GM19043 (cell line): Measurements from ENCODE around the gene SMU1.

Source experiments
- ATAC-seq: cut with Tn5 transposase; IDR thresholded peaks from one replicate; pipeline ENCODE4 v1.9.1; 2021; ENCODE audit warnings: low read depth; ENCODE audit not compliant: unreplicated experiment

SMU1 gene

GRCh38 chr9:33049680-33050361 is 26.7 kb downstream of the SMU1 start:
- ATAC-seq: peak; percentile 82

GRCh38 chr9:33048054-33048465 is 28.4 kb downstream of the SMU1 start:
- no peak for ATAC-seq

GRCh38 chr9:33046061-33046460 is 30.4 kb downstream of the SMU1 start:
- no peak for ATAC-seq

GRCh38 chr9:33044677-33045282 is 31.7 kb downstream of the SMU1 start:
- ATAC-seq: no peak

GRCh38 chr9:33044162-33044673 is 32.3 kb downstream of the SMU1 start:
- ATAC-seq: peak; percentile 80

- no peak for ATAC-seq
Measured at GRCh38 chr9:33043671-33044070, 32.8 kb downstream of the SMU1 start.

GRCh38 chr9:33042473-33042872 is 34.0 kb downstream of the SMU1 start:
- ATAC-seq: no peak

GRCh38 chr9:33041432-33042188 is 34.9 kb downstream of the SMU1 start:
- ATAC-seq: no peak

GRCh38 chr9:33040792-33041431 is 35.6 kb downstream of the SMU1 start:
- no peak for ATAC-seq

GRCh38 chr9:33032865-33033264 is 43.6 kb downstream of the SMU1 start:
- no peak for ATAC-seq

GRCh38 chr9:33032292-33032691 is 44.2 kb downstream of the SMU1 start:
- no peak for ATAC-seq

GRCh38 chr9:33030285-33030684 is 46.2 kb downstream of the SMU1 start:
- no peak for ATAC-seq

GRCh38 chr9:33029231-33029786 is 47.2 kb downstream of the SMU1 start:
- ATAC-seq: no peak

GRCh38 chr9:33025572-33026342 is 50.7 kb downstream of the SMU1 start:
- peak; percentile 37 for ATAC-seq

- ATAC-seq: peak; percentile 94
Measured at GRCh38 chr9:33024966-33025571, 51.4 kb downstream of the SMU1 start, which contains the start of gene DNAJA1. Gene DNAJA1, plus strand, starts transcription at chr9:33025273. Its CDS starts 1,212 bp downstream, at chr9:33026485.

GRCh38 chr9:33024126-33024965 is 52.1 kb downstream of the SMU1 start:
- ATAC-seq: no peak

GRCh38 chr9:33023661-33024060 is 52.8 kb downstream of the SMU1 start:
- no peak for ATAC-seq

- ATAC-seq: no peak
Measured at GRCh38 chr9:33022755-33023154, 53.7 kb downstream of the SMU1 start.

- ATAC-seq: no peak
Measured at GRCh38 chr9:33022303-33022702, 54.2 kb downstream of the SMU1 start.
